Measurements from ENCODE around the gene RNF213.

The RNF213 gene

GRCh38 chr17:80352216-80352895, 91.7 kb downstream of the RNF213 start:
- DNase-seq (ENCODE audit: low read depth in 2 of 2) = no peak

DNA sequence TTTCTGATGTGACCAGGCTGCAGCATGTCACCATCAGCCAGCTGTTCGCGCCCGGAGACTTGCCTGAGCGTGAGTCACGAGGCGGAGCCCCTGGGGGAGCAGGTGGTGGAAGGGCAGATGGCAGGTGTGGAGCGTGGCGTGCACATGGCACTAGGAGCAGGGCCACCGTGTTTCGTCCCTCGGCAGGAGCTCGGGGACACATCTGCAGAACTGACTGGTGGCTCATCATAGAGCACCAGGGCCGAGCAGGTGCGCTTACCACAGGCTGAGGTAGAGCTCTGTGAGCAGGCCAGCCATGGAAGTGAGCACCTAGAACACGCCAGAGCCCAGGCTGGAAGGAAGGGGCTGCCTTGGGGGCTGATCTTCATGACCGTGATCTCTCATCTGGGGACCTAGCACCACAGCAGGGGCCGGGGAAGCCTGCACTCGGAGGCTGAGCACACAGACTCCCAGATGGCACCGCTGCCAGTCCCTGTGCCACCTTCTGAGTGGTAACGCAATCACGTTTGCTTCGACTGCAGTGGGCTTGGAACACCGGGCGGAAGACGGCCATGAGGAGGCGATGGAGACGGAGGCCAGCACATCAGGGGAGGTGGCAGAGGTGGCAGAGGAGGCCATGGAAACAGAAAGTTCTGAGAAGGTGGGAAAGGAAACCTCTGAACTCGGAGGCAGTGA, 92.5 kb downstream of the RNF213 start:
- no peak for DNase-seq (ENCODE audit: low read depth in 2 of 2)

DNA sequence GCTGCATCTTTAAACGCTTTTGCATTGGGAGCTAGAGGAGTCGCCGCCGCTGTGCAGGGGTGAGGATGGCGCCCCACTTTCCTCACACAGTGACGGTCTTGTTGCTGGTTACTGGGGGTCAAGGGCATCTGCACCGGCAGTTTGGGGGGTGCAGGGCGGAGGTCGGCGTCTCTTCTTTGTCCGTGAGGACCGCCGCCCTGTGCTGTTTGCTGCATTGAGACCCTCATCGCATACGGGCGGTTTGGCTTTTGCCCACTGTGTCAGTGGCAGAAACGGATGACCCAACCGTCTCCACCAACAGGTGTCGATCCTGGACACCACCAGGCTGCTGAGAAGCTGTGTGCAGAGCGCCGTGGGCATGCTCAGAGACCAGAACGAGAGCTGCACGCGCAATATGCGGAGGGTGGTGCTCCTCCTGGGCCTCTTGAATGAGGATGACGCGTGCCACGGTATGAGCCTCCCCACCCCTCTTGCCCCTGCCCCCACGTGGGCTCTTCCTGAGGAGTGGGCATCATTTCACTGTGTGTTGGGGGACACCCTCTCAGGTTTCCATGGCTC, 93.1 kb downstream of the RNF213 start:
- no peak for DNase-seq (ENCODE audit: low read depth in 2 of 2)

DNA sequence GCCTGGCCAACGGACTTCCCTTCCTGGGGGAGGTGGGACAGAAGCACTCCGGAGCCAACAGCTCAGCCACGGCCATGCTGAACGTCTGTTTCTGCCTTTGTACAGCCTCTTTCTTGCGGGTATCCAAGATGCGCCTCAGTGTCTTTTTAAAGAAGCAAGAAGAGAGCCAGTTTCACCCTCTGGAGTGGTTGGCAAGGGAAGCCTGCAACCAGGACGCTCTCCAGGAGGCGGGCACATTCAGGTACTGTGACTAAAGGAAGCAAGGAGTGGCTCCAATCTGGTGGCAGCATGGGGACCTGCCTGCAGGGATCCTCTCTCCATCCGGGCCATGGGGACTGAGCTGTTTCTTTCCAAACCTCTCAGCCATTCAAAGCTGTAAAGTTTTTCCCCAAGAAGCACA, 93.7 kb downstream of the RNF213 start:
- DNase-seq (ENCODE audit: low read depth in 2 of 2) = no peak

GRCh38 chr17:80356231-80356856, 95.7 kb downstream of the RNF213 start:
- DNase-seq (ENCODE audit: low read depth in 2 of 2) = no peak

DNA sequence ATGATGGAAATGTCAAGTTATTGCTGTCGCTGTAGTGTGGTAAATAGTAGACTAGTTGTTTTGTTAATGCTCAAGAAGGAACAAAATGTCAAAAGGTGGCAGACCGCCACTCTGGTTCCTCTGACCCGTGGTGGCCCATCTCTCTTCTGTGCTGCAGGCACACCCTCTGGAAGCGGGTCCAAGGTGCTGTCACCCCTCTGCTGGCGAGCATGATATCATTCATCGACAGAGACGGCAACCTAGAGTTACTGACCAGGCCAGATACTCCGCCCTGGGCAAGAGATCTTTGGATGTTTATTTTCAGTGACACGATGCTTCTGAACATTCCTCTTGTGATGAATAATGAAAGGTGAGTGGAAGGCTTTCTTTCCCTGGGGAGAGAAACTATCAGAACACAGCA, 97.5 kb downstream of the RNF213 start:
- DNase-seq (ENCODE audit: low read depth in 2 of 2) = no peak

GRCh38 chr17:80358861-80359260, 98.2 kb downstream of the RNF213 start:
- no peak for DNase-seq (ENCODE audit: low read depth in 2 of 2)

DNA sequence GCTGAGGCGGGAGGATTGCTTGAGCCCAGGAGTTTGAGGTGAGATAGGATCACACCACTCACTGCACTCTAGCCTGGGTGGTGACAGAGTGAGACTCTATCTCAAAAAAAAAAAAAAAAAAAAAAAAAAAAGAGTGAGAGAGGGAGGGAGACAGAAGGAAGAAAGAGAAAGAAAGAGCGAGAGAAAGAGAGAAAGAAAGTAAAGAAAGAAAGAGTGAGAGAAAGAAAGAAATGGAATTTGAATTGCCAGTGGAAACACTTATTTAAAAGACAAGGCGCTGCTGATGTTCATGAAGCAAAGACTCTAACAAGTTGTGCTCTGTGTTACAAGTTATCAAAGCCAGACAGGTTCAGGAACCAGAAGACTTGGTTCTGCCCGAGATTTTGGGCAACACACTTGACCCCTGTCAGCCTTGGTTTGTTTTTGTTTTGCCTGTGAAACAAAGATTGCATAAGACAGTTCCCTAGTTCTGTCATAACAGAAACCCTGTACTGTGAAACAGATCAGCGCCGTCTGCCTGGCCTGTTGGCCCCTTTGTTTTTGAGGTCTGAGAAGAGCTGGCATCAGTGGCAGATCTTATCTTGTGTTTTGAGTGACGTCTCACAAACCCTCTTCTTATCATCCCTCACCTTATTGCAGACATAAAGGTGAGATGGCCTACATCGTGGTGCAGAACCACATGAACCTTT, 98.9 kb downstream of the RNF213 start:
- no peak for DNase-seq (ENCODE audit: low read depth in 2 of 2)

DNA sequence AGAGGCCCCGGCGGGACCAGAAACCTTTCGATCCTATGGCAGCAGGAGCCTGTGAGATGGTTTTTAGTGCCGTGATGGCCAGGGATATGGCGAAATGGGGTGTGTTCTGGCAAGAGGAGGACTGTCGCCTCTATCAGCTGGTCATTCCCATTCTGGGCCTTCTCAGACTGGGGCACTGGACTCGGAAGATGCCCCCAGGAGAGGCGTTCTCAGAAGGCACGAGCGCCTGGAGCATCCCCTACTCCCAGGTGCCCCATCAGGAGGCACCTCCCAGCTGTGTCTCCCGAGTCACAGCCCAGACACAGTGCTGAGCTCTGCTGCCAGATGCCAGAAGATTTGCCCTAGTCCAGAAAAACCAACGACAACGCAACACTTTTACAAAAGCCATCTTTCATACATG, 99.7 kb downstream of the RNF213 start:
- no peak for DNase-seq (ENCODE audit: low read depth in 2 of 2)

DNA sequence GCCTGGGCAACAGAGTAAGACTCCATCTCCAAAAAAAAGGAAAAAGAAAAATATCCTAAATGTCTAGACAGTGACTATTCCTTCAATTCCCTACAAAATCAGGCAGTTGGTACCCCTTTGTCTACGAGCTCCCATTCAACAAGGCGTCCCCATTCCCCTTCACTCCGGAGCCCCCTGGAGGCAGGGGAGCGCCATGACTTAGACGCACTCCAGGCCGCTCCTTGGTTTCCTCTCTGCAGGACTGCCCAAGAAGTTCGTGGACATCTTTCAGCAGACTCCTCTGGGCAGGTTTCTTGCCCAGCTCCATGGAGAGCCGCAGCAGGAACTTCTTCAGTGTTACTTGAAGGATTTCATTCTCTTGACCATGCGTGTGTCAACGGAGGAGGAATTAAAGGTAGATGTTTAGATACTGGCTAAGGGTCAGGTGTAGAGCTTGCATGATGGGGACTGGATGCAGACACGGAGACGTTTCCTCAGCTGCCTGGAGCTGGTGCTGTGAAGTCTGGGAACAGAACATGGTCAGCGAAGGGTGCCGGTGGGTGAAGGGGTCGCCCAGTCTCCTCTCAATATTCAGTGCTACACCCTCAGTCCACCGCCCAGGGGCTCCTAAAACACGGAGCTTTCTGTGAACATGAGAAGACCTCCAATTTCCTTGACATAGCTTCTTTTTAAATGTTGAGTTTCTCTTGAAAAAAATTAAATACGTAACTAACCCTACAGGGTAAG, 101.0 kb downstream of the RNF213 start:
- DNase-seq (ENCODE audit: low read depth in 2 of 2) = no peak

DNA sequence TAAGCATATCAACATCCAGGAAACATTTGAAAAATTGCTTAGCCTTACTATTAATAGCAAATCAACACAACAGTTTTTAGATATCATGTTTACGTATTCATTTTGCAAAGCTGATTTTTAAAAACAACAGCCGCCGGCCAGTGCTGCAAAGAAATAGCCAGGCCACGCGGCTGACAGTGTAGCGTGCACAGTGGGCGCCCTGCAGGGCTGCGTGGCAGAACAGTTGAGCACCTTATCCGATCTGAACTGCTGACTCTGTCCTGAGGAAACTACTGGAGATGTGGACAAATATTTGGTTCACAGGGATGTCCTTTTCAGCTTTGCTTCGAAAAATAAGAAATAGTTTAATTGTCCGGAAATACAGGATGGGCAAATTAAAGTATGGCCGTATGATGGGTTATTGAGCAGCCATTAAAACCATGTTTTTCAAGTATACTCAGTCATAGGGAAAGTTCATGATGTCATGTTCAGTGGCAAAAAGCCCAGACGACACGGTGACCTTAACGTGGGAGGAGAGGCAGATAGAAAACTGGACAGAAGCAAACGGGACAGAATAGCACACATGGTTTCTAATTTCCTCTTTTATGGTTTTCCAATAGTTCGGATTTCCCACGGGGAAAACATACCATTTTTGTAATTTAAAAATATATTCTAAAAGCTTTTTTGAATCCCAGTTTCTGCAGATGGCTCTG, 101.9 kb downstream of the RNF213 start:
- DNase-seq (ENCODE audit: low read depth in 2 of 2) = no peak

- no peak for DNase-seq (ENCODE audit: low read depth in 2 of 2)
Measured at GRCh38 chr17:80363120-80363515, 102.5 kb downstream of the RNF213 start.

- no peak for DNase-seq (ENCODE audit: low read depth in 2 of 2)
Measured at GRCh38 chr17:80363518-80364090, 103.0 kb downstream of the RNF213 start.

DNA sequence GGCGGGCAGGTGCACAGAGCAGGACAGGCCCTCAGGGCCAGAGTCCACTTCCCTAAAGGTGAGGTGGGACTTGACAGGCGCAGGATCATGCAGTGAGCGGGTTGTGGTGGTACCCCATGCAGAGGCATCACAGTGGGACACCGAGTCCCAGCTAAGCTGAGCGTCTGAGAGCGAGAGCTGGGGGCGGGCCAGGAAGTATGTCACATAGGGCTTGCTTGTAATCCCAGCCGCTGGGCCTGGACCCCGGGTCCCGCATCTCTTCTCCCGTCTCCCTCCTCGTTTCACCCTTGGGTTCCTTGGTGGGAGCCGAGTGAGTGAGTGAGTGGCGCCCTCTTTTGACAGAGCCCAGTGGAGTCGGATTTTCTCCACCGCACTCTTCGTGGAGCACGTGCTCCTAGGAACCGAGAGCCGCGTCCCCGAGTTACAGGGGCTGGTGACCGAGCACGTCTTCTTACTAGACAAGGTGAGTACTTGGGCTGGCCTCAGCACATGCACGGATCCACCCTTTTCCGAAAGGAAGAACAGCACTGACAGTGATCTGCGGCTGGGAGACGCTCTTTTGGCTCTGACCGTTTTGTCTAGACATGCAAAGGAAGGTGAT, 103.5 kb downstream of the RNF213 start:
- DNase-seq (ENCODE audit: low read depth in 2 of 2) = no peak

DNA sequence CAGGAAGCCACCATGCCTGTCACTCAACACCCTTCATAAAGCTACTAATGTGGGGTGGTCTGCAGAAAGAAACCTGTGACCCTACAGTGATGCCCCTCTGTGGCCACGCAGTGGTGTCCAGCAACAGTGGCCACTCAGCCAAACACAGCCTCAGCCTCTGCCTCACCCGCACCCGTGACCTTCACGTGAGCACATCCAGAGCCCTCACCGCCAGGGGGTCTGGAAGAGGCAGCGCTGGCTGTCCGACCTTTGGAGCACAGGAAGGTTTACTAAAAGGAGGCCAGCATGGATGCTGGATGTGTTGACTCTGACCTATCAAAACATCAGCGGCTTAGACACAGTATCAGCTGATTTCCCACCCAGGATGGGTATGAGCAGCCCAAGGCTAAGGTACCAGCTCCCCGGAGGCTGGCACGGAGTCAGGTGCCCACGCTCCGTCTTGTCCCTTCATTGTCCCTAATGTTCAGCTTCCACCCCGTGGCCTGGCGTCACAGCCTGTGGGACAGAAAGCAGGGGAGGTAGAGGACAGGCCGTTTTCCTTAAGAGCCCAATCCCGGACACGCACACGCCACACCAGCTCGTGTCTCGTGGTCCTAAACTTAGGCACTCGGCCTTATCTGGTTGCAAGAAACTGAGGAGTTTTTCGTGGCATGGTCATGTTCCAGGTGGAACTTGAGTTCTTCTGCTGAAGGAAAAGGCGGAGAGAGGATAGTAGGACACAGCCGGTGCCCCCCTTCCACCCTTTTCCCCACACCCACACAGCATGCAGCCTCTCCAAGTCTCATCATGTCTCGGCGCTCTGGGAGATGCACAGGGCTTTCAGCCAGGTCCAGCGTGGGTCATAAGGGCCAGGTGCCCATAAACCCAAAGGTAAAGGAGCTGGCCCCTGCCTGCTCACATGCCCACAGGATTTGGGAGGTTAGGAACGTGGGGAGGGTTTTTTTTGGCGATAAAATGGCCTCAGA, 104.6 kb downstream of the RNF213 start:
- no peak for DNase-seq (ENCODE audit: low read depth in 2 of 2)

GRCh38 chr17:80365983-80366382, 105.3 kb downstream of the RNF213 start:
- no peak for DNase-seq (ENCODE audit: low read depth in 2 of 2)

- DNase-seq (ENCODE audit: low read depth in 2 of 2) = no peak
Measured at GRCh38 chr17:80367503-80367902, 106.9 kb downstream of the RNF213 start.

DNA sequence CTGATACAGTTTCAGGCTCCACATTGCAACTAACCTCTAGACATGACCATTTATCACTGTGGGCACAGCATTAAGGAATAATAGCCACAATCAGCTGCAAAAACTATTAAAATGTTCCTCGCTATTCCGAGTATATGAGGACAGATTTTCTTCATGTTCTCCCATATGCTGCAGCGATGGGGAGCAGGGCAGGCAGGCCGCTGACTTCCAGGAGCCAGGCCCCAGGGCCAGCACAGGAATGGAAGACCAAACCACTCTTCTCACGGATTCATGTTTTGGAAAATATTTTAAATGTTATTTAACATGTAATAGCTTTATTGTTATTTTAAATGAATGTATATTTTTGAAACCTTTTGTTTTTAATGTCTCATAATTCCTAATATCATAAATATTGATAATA, 110.5 kb downstream of the RNF213 start:
- no peak for DNase-seq (ENCODE audit: low read depth in 2 of 2)

- no peak for DNase-seq (ENCODE audit: low read depth in 2 of 2)
Measured at GRCh38 chr17:80372456-80372855, 111.8 kb downstream of the RNF213 start.

All from stimulated activated CD8-positive, alpha-beta memory T cell treated with anti-CD3 and anti-CD28 coated beads, Interleukin-2, amount 100 ng/mL, for 1 hour (primary cell).